ENCODE results near the gene JTB. TPM values are rescaled to one million over a fixed set of nuclear protein-coding genes. Genes with fewer than 3 reads are reported as not detected.

JTB gene
- total and polyA plus RNA-seq, 8 donors, result 79.5 to 148 (median 87.3) TPM

GRCh38 chr1:153938996-153939395 is 38.5 kb downstream of the JTB start:
- ATAC-seq (no peak), DNase-seq (no peak)
- TF ChIP-seq, protein P1, sequence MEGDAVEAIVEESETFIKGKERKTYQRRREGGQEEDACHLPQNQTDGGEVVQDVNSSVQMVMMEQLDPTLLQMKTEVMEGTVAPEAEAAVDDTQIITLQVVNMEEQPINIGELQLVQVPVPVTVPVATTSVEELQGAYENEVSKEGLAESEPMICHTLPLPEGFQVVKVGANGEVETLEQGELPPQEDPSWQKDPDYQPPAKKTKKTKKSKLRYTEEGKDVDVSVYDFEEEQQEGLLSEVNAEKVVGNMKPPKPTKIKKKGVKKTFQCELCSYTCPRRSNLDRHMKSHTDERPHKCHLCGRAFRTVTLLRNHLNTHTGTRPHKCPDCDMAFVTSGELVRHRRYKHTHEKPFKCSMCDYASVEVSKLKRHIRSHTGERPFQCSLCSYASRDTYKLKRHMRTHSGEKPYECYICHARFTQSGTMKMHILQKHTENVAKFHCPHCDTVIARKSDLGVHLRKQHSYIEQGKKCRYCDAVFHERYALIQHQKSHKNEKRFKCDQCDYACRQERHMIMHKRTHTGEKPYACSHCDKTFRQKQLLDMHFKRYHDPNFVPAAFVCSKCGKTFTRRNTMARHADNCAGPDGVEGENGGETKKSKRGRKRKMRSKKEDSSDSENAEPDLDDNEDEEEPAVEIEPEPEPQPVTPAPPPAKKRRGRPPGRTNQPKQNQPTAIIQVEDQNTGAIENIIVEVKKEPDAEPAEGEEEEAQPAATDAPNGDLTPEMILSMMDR (IDR thresholded peaks at IDR 0.05), result no peak
- intact Hi-C loops (cut with DNase I), result no loop called here
- peaks cover 0 to 21% of the 10 kb centered on the region in 2 donors for H3K4me1 ChIP-seq
- peaks cover 0 to 97% of the 10 kb centered on the region in 2 donors for H3K36me3 ChIP-seq
- H3K9me3 ChIP-seq, result no peaks in the 10 kb centered on the region
- H3K4me3 ChIP-seq, result no peak overlapping the region
- H3K27ac ChIP-seq, result no peak overlapping the region
- no peaks in the 10 kb centered on the region for H3K27me3 ChIP-seq

- Histone ChIP-seq H3K36me3 (peaks cover 0 to 100% of the 10 kb centered on the region in 2 donors), H3K4me3 (no peak overlapping the region), H3K9me3 (no peaks in the 10 kb centered on the region), H3K27ac (no peak overlapping the region), H3K4me1 (peaks cover 0 to 4% of the 10 kb centered on the region in 2 donors), H3K27me3 (no peaks in the 10 kb centered on the region)
- TF ChIP-seq, protein P1 (IDR thresholded peaks at IDR 0.05), result no peak
- ATAC-seq (no peak), DNase-seq (no peak)
- intact Hi-C loops (cut with DNase I), result no loop called here
Measured at GRCh38 chr1:153937331-153937730, 40.1 kb downstream of the JTB start.

DNA sequence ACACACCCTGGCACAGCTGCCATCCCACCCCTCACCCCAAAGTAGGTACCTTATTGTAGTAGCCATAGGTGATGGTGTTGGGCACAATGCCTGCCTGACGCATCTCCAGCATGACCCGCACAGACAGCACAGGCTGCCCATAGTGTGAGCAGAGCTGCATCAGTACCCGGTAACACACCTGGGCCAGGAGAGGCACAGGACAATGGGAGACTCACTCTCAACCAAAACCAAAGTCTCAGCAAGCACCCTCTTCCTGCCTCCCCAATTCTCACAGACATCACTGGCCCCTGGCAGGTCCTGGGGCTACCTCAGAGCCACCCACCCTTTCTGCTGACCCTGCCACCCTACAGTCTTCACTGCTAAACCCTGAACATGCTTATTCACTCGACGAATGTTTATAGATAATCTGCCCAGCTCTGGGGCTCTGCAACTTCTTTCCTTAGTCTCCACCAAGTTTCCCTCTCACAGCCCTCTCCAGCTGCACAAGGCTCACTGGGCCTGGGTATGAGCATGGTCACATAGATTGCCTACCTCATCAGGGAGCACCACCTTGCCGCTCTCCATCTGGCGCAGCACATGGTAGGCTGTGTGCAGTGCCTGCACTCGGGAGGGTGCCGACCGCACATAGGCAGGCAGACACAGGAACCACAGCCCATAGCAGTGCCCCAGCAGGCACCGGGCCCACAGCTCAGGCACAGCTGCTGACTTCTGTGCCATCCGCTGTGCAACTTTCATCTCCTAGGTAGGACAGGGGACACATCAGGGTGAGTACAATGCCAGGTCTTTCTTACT is 41.3 kb downstream of the JTB start:
- Histone ChIP-seq H3K27ac (no peak overlapping the region), H3K36me3 (peaks cover 0 to 100% of the 10 kb centered on the region in 2 donors), H3K9me3 (no peaks in the 10 kb centered on the region), H3K27me3 (no peaks in the 10 kb centered on the region), H3K4me3 (no peak overlapping the region), H3K4me1 (peaks cover 0 to 3% of the 10 kb centered on the region in 2 donors)
- DNase-seq (peak in 1 of 4 donors; percentile 11), ATAC-seq (no peak)
- intact Hi-C loops (cut with DNase I), result no loop called here
- TF ChIP-seq, protein P1 (IDR thresholded peaks at IDR 0.05), result no peak

GRCh38 chr1:153934746-153935145 is 42.7 kb downstream of the JTB start:
- TF ChIP-seq, protein P1 (IDR thresholded peaks at IDR 0.05), result no peak
- H3K36me3 ChIP-seq, result peaks cover 0 to 100% of the 10 kb centered on the region in 2 donors
- H3K27ac ChIP-seq, result no peak overlapping the region
- no peak overlapping the region for H3K4me3 ChIP-seq
- intact Hi-C loops (cut with DNase I), result no loop called here
- H3K27me3 ChIP-seq, result no peaks in the 10 kb centered on the region
- DNase-seq (peak in 1 of 4 donors; percentile 12), ATAC-seq (no peak)
- no peaks in the 10 kb centered on the region for H3K9me3 ChIP-seq
- H3K4me1 ChIP-seq, result peaks cover 0 to under 1% of the 10 kb centered on the region in 2 donors

- Histone ChIP-seq H3K4me1 (peaks cover 0 to 3% of the 10 kb centered on the region in 2 donors), H3K4me3 (no peak overlapping the region), H3K9me3 (no peaks in the 10 kb centered on the region), H3K27ac (no peak overlapping the region), H3K27me3 (no peaks in the 10 kb centered on the region), H3K36me3 (peaks cover 0 to 100% of the 10 kb centered on the region in 2 donors)
- no peak for ATAC-seq
- intact Hi-C loops (cut with DNase I), result no loop called here
- TF ChIP-seq, protein P1 (IDR thresholded peaks at IDR 0.05), result no peak
- no peak for DNase-seq
Measured at GRCh38 chr1:153933955-153934354, 43.5 kb downstream of the JTB start.
